ENCODE results near the gene TMPRSS13. TPM values are rescaled to one million over a fixed set of nuclear protein-coding genes. Genes with fewer than 3 reads are reported as not detected.

TMPRSS13 gene
- total and polyA plus RNA-seq, 11 donors: 0.03 to 0.51 (median 0.12) TPM; not detected in 5

DNA sequence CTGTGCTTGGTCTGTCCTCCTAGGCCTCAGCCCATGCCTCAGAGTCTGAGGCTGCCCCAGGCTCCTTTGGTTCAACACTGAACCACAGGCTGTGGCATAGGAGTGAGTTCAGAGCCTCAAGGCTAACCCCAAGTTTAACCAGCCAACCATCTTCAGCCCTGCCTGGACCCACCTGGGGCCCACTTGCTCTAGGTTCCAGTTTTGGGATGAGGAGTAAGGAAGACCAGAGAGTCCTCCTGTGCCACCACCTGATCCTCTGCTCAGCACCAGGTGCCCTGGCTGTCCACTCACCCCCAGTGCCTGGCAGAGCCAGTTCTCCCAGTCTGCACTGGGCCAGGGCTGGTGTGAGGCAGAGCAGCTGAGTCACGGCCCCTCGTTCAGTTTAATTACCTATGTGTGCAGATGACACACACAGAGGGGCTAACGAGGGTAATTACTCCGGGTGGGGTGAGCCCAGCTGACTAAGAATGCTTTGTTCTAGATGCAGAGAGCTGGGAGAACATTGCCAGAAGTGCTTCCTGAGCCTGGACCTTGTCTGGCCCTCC lies 12.0 kb upstream of the TMPRSS13 start:
- ATAC-seq (peak in 1 of 4 donors; percentile 30), DNase-seq (no peak)
- intact Hi-C loops (cut with DNase I): loop anchor here in 3 of 10 donors (10.0 kb wide), 1 partner anchor 516 kb away; no protein-coding TSS in a partner anchor
- H3K27me3 ChIP-seq: no peaks in the 10 kb centered on the region
- H3K27ac ChIP-seq: no peak overlapping the region
- peaks cover 0 to 21% (median 1%) of the 10 kb centered on the region in 12 donors for H3K4me1 ChIP-seq
- 83 to 94% (median 91%) methylated on average over 2 to 4 of the region's 4 CpGs for WGBS, 4 donors
- H3K36me3 ChIP-seq: no peaks in the 10 kb centered on the region
- no peak overlapping the region for H3K4me3 ChIP-seq
- TF ChIP-seq, protein P1, sequence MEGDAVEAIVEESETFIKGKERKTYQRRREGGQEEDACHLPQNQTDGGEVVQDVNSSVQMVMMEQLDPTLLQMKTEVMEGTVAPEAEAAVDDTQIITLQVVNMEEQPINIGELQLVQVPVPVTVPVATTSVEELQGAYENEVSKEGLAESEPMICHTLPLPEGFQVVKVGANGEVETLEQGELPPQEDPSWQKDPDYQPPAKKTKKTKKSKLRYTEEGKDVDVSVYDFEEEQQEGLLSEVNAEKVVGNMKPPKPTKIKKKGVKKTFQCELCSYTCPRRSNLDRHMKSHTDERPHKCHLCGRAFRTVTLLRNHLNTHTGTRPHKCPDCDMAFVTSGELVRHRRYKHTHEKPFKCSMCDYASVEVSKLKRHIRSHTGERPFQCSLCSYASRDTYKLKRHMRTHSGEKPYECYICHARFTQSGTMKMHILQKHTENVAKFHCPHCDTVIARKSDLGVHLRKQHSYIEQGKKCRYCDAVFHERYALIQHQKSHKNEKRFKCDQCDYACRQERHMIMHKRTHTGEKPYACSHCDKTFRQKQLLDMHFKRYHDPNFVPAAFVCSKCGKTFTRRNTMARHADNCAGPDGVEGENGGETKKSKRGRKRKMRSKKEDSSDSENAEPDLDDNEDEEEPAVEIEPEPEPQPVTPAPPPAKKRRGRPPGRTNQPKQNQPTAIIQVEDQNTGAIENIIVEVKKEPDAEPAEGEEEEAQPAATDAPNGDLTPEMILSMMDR (IDR thresholded peaks at IDR 0.05): no peak
- no peak for TF ChIP-seq POLR2A (IDR thresholded peaks at IDR 0.05)
- peaks cover 0 to 12% (median 0%) of the 10 kb centered on the region in 12 donors for H3K9me3 ChIP-seq

DNA sequence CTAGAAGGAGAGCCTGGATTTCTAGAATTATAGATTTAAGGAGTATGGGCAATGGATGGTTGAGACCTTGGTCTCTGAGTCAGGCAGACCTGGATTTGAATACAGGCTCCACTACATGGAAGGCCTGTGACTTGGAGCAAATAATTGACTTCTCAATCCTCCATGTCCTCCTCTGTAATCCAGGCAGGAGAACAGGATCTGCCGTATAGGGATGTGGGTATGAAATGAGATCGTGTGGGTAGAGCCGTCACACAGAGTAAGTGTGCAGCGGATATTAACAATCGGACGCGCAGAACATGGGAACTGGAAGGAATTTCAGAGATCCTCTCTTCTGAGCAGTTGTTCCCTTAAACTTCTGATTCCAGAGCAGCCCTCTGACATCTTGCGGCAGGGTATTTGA lies 11.5 kb upstream of the TMPRSS13 start:
- no peak for ATAC-seq
- TF ChIP-seq POLR2A (IDR thresholded peaks at IDR 0.05): no peak
- TF ChIP-seq, protein P1 (IDR thresholded peaks at IDR 0.05): no peak
- Histone ChIP-seq H3K36me3 (no peaks in the 10 kb centered on the region), H3K27ac (no peak overlapping the region), H3K9me3 (peaks cover 0 to 12% (median 0%) of the 10 kb centered on the region in 12 donors), H3K27me3 (no peaks in the 10 kb centered on the region), H3K4me1 (peaks cover 0 to 17% (median 0%) of the 10 kb centered on the region in 12 donors), H3K4me3 (no peak overlapping the region)
- DNase-seq: no peak
- 96 to 97% (median 97%) methylated on average over 8 of the region's 8 CpGs for WGBS, 4 donors
- intact Hi-C loops (cut with DNase I): loop anchor here in 3 of 10 donors (10.0 kb wide), 1 partner anchor 516 kb away; no protein-coding TSS in a partner anchor

DNA sequence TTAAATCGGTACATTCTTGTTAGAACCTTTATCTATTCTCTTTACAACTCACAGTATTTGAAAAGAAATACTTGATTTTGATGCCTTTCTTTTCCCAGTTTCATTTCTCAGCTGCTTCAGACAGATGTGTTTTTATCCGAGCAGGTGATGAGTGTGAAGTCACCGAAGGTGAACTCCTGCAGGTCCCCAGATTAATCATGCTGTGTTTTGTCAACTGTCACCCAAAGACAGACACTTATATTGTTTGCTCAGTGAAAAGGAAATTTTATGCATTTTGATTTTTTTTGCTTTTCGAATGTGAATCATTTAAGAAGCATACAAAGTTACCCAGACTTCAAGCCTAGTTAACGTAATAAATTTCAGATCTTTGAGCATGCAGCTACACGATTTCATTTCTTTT lies 7.8 kb upstream of the TMPRSS13 start:
- intact Hi-C loops (cut with DNase I): no loop called here
- ATAC-seq (no peak), DNase-seq (no peak)
- peaks cover 0 to 3% (median 0%) of the 10 kb centered on the region in 12 donors for H3K4me1 ChIP-seq
- no peaks in the 10 kb centered on the region for H3K9me3 ChIP-seq
- H3K36me3 ChIP-seq: no peaks in the 10 kb centered on the region
- no peaks in the 10 kb centered on the region for H3K27me3 ChIP-seq
- TF ChIP-seq, protein P1 (IDR thresholded peaks at IDR 0.05): no peak
- no peak overlapping the region for H3K4me3 ChIP-seq
- WGBS, 4 donors: 81 to 83% (median 81%) methylated on average over 6 of the region's 6 CpGs
- no peak overlapping the region for H3K27ac ChIP-seq

DNA sequence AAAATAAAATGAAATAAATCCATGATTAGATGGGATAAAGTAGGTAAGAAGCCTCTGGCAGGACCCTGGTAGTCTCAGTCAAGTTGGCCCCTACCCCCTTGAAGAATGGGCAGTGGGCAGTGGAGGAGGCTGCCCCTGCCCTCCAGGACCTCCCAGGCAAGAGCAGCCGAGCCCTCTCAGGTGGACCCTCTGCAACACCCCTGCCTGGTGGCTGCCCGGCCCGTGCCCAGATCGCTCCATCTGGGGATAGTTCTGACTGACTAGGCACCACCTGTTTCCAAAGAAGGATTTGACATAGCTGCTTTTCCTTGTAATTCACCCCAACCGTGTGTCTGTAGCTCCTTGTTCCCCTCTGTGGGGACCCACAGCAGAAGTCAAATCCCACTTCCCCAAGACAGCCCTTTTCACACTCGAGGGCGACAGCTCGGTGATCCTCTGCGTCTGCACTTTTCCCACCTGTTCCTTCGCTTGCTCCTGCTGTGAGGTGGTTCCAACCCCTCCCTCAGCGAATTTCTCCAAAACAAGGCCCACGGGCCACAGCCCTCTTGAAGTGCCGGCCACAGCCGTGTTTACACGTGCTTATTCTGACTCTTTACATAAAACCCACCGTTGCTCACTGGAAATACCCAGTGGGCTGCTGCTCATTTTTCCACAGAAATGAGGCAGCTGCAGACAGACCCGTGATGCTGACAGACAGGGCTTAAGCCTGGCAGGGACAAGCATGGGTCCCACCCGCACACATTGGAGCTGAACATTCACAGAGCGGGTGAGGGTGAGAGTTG lies 5.5 kb upstream of the TMPRSS13 start:
- no peak for TF ChIP-seq POLR2A (IDR thresholded peaks at IDR 0.05)
- TF ChIP-seq, protein P1 (IDR thresholded peaks at IDR 0.05): no peak
- ATAC-seq: no peak
- intact Hi-C loops (cut with DNase I): no loop called here
- Histone ChIP-seq H3K4me1 (peaks cover 0 to 26% (median 0%) of the 10 kb centered on the region in 12 donors), H3K27me3 (no peaks in the 10 kb centered on the region), H3K4me3 (no peak overlapping the region), H3K27ac (no peak overlapping the region), H3K9me3 (no peaks in the 10 kb centered on the region), H3K36me3 (no peaks in the 10 kb centered on the region)
- DNase-seq: no peak
- 87 to 94% (median 91%) methylated on average over 19 of the region's 19 CpGs for WGBS, 4 donors

Data from heart left ventricle (tissue), 16 donors.